NCI-H510A (cell line): ENCODE data around the gene OR10T2.
"Not testable (repeated sequence)": the region's sequence is repeated elsewhere in the genome, so short reads cannot be mapped to it uniquely, and the experiment has no call there.

ENCODE experiments used
- DNase-seq: peaks from one replicate; lab custom pipeline; 2025; lab: John Stamatoyannopoulos, UW

Gene OR10T2

GRCh38 chr1:158355773-158356285 lies 43.4 kb downstream of the OR10T2 start:
- DNase-seq, result no peak

GRCh38 chr1:158354255-158354654 lies 45.0 kb downstream of the OR10T2 start:
- no peak for DNase-seq

- no peak for DNase-seq
Observed at GRCh38 chr1:158353303-158354075, 45.8 kb downstream of the OR10T2 start, which contains the start of gene CD1E. CD1E (plus strand) TSS chr1:158353894; CDS start chr1:158353989, 95 bp downstream.

- DNase-seq, result not testable (repeated sequence)
Observed at GRCh38 chr1:158348946-158349345, 50.3 kb downstream of the OR10T2 start.
